ENCODE measurements around the gene TRAF3.

The TRAF3 gene

DNA sequence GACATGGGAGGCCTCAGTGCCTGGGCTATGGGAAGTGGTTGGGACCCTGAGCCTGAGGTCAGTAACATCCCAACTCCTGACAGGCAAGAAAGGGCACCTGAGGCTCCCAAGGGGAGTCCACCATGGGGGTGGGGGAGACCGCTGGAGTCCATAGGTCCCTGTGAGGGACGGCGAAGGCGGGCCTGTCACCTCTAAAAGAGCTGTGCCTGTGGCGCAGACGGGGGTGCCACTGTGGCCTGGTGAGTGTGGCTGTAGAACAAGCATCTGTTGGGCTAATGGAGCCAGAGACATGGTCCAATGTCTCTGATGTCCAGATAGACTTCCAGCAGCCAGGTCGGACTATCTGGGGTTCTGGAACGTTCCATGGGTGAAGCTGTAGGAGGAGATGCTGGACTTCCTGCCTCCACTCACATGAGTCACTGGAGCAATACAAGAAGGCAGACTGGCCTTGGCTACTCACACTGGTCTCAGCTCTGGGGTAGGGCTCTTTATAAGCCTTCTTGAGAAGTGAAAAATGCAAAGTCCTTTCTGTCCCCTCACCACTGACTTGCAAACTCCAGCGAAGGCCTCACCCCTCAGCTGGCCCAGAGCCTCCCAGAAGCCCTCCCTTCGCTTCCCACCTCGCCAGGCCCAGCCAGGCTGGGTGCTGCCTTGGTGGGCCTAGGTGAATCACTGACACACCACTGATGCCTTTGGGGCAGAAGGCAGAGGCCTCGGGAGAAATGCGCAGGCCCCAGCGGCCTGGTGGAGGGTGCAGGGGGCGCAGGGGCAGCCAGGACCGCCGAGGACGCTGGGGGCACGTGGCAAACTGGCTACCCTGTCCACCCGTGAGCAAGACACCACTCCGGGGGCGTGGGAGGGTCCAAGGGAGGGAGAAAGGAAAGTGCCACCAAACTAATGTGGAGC lies 1.1 kb upstream of the TRAF3 start:
- DNase-seq: peak in 1 of 56 donors; percentile 48

DNA sequence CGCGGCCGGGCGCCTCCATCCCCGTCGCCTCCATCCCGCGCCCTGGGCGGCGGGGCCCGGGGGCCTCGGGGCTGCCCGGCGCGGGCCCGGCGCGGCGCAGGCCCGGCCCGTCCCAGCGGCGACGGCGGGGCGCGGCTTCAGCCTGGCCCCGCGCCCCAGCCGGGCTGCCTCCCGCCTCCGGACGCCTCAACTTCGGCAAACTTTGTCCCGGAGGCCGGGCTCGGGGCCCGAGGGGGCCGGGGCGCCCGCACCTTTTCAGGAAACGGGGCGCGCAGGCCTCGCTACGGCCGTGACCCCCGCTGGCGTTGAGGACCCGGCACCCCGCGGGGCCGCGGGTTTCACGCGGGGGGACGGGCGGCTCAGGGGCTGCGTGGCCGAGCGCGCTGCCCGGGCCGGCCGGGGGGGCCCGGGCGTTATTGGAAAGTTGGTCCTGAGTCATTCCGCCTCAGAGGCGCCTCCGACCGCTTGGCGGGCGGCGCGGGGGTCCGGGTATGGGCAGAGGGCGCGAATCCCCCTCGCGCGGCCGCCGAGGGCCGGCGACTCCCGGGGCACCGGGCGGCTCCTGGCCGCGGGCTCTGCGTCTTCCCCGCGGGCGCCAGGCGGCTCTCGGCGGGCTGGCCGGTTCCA lies 575 bp downstream of the TRAF3 start:
- DNase-seq: peak in 3 of 56 donors; percentile 30 to 41 (median 33)

DNA sequence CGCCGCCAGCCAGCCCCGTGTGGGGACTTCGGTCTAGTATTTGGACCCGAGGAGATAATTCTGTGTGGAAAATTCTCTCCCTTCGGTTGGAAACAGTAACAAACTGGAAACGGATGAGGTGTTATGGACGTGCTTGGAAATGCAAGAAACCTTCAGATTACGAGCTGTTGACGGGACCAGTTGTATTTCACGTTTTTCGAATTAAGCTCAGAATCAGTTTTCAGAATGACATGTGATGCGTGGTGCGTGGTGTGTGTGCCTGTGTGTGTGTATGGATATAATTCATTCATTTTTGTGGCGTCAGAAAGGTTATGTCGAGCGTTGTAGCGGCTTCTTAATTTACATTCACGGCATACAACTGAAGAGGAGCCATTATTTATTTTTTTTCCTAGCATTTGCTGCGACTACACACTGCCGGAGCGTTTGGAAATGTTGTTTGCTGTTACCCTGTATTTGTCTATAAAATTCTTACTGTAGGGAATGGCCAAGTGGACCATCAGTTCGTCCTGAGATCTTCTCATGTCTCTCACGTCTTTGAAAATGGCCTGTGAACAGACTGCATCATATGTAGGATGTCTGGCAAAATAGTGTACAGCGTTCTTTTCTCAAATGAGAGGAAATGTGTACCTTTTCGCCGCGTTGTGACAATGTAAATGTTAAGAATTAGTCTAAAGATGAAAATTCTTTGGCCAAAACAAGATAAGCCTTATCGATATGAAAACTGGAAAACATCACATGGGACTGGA lies 1.3 kb downstream of the TRAF3 start:
- DNase-seq: peak in 4 of 56 donors; percentile 19 to 24 (median 22)

DNA sequence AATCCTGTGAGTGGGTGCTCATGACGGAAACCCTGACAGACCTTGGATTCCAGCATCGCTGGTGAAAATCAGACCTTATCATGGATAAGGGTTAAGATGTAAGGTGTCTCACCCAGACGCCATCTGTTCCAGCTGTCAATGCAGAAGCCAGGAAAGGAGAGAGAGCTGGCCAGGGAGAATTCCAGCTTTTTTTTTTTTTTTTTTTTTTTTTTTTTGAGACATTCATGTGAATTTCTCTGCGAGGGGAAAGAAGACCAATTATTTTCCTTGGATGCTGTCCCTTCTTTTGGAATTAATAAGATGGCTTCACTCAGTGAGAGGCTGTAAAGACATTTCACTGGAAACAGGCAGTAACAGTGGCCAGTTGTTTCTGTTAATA lies 1.8 kb downstream of the TRAF3 start:
- no peak for DNase-seq

DNA sequence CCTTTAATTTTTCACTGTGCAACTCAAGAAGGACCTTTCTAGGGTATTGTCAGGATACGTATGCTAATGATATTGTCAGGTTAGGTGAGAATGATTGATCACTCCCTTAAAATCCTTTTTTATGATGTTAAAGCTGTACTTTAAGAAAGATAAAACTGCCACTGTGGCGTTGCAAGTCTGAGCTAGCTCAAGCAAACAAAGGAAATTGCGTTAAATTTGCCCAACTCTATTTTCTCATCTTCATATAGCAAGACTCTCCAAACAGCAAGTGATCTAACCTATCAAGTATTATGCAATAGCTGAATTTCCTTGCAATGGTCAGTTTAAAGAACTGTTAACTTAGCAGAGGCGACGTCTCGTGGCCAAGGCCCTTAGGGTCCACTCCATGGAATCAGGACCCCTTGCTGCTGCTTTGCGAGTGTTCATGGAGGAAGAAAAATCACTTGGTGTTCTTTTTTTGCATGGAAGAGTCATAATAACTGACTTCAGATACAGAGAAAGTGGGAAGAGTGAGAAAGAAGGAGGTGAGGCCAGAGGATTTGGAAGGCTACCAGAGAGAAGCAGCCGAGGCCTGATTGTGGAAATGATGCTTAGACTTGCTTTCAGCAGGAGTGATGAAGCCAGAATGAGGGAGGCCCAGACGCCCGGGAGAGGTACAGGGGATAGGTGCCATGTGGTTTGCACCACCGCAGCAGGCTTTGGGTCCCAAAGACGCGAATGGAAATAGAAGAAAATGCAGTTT lies 2.5 kb downstream of the TRAF3 start:
- DNase-seq: peak in 6 of 56 donors; percentile 17 to 36 (median 20)

DNA sequence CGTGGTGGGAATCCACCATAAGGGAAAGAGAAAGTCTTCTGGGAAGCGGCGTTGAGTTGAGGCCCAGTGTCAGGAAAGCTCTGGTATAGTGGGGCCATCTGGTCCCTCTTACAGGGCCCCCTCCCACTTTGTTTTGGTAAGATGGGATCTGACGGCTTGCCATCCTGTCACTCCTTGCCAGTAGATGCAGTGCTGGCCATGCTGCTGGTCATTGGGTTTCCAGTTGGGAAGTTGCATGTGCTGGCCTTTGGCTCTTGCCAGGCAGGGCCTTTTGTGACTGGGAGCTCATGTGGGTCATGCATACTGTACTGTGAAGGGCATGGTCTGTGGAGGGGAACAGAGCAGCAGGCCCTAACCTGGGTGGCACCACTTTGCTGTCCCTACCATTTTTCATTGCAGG lies 3.8 kb downstream of the TRAF3 start:
- no peak for DNase-seq

DNA sequence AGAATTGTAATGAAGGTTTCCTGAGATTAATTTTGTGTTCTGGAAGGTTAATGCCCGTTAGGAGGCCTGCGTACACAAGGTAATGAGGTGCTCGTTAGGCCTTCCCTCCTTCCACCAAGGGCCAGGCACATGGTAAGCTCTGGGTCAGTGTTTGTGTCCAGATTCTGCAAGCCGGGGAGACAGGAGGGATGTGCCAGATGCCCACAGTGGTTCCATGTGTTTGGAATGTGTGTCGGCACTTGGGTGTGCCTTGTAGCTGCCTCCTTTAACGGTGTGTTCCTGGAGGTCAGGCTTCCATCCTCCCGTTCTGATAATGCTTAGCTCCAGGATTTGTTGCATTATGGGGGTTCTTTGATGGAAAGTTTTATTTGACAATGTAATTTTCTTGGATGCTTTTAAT lies 5.7 kb downstream of the TRAF3 start:
- DNase-seq: no peak

DNA sequence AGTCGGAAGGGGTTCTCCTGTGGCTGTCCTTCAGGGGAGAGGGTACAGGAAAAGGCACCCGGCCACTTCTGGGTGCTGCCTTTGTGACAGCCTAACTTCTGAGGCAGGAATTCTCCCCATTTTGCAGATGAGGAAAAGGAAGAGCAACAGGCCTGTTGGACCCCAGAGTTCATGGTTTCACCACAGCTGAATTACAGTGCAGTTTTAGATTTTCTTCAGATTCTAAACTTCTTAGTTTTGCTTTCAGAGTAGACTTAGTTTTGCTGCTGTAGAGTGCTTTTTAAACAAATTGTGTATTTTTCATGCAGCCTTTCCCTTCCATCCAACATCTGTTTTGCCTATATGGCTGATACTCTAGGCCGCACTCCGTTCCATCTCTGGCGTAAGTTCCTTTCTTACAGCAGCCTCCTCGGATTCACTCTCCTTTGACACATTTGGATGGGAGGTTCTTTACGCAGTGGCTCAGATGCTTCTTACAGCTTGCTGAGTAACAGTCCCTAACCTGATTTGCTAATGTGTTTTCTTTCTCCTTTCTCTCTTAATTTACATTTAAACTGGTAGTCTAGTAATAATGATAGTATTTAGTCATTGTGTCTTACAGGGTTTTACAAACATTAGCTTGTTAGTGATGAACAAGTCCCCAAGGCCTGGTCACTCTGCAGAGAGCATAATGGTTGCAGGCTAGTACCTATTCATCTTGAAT lies 7.8 kb downstream of the TRAF3 start:
- no peak for DNase-seq

DNA sequence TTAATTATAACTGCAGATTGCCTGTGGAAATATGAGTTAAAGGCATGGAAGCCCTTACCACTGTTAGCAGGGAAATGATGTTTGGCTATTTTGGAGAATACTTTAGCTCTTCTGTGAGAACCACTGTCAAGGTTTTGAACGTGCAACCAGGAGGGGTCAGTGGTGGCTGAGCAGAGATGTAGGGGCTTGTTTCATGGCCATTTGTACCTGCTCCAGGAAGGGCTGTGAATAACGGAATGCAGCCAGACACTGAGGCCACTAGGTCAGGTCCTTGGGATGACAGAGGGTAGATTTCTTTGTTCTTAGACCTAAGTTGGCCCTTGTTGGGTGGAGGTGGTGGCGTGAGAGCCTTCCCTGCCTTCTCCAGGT lies 8.3 kb downstream of the TRAF3 start:
- no peak for DNase-seq

DNA sequence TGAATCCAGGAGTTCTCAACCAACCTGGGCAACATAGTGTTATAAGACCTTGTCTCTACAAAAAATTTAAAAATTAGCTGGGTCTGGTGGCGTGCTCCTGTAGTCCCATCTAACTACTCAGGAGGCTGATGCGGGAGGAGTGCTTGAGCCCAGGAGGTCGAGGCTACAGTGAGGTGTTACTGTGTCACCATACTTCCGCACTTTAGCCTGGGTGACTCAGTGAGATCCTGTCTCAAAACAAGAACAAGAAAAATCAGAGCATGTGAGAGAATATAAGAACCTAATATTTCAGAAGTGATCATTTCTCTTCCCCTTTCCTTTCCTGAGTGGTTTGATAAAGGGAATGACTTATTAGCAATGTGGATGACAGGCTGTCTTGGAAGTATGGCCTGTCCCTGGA lies 9.5 kb downstream of the TRAF3 start:
- no peak for DNase-seq

DNA sequence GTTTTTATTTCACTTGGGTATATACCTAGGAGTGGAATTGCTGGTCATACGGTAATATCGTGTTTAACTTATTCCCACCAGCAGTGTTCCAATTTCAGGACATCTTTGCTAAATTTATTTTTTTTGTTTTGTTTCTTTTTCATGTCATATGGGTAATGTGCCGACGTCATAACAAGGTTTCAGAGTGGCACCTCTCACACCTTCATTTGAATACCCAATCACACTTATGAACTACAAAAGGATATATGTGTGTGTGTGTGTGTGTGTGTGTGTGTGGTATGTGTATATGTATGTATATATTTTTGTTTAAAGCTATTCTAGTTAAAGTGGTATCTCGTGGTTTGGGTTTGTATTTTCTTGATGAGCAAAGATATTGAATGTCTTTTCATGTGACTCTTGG lies 12.1 kb downstream of the TRAF3 start:
- no peak for DNase-seq

DNA sequence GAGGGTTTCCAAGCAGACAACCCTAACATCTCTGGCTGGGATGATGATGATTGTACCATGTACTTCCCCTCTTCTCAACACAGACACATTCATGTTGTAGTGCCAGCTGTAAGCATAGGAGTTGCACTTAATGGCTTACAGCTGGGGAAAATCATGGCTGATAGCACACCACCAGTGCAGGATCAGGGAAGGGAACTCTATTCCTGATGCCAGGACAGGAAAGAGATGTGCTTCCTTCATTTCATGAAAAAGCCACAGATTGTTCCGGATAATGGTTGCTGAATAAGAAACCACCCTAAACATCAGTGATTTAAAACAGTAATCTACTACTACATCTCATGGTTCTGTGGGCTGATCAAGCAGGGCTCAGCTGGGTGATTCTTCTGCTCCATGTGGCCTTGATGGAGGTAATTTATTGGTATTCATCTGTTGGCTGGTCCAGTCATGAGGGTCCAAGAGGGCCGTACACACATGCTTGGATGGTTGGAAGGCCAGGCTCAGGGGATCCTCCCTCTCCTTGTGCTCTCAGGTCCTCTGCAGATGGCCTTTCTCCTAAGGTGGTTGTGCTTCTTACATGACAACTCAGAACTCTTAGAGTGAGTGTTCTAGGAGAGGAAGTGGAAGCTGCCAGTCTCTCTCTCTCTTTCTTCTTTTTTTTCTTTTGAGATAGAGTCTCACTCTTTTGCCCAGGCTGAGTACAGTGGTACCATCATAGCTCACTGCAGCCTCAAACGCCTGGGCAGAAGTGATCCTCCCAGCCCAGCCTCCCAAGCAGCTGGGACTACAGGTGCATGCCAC lies 16.5 kb downstream of the TRAF3 start:
- no peak for DNase-seq

DNA sequence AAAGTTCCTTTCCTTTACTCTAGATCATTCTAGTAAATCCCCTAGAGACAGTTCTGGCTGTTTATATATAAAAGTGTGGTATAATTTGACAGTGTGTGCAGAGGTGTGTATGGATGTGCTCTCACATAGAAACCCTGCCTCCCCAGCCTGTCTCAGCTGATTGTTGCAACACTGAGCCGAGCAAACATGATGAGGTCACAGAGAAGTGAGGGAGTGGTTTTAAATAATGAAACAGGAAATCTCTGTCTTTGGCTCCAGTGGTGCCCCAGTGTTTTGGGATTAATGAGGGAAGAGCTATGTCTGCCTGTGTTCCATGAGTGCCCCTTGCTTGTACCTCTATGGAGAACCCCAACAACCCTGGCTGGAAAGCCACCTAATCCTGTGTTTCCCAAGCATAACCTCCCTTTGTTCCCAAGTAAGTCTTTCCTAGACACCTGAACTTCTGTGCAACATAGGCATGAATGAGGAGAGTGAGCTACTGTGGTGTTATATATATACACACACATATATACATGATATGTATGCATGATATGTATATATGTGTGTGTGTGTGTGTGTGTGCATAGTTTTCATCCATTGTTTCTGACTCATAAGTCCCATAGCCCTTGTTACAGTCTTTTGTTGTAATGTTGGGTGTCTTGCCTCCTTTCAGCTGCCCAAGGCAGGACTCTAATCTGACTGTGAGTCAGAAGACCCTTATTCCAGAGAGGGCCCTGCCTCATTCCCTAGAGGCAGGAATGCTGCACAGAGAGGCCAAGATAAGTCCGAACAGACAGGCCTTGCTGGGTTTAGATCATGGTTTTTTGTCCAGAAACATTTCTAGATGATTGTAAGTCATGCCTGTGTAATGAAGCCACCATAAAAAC lies 18.0 kb downstream of the TRAF3 start:
- no peak for DNase-seq

DNA sequence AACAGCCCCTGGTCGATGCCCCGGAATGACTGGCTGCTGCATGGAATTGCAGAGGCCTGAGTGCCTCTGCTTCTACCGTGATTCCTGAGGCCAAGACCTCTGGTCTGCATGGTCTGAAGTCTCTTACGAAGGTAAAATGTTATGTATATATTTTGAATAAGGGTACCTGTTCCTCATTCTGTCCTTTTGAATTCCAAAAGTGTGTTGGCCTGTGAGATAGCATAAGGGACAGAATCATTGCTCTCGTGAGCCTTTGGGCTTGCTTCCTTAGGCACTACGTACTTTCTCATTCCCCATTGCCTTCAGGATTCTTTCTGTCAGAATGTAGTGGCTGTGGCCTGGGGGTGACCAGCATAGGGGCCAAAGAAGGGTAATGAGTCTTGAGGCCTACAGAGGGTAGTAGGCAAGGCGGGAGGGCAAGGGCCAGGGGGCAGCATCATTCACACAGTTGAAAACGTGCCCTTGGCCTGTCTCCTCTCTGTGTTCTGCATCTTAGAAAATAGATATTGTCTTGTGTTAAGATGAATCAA lies 19.5 kb downstream of the TRAF3 start:
- no peak for DNase-seq

DNA sequence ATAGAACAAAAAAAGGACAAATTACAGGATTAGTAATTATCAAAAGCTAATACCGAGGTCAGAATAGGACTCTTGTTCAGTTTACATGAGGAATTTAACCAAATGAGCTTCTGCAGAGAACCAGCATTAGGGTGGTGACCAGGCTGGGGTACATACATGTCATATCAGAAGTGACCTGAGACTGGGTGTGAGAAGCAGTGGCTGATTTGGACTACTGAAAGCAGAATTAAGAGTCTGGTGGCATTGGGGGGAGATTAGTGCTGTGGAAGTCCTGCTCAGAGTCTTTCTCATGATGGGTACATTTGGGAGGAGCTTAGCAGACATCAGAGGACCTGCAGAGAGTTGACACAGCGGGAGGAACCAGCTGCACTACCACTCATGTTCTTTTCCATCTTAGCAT lies 21.7 kb downstream of the TRAF3 start:
- DNase-seq: no peak

DNA sequence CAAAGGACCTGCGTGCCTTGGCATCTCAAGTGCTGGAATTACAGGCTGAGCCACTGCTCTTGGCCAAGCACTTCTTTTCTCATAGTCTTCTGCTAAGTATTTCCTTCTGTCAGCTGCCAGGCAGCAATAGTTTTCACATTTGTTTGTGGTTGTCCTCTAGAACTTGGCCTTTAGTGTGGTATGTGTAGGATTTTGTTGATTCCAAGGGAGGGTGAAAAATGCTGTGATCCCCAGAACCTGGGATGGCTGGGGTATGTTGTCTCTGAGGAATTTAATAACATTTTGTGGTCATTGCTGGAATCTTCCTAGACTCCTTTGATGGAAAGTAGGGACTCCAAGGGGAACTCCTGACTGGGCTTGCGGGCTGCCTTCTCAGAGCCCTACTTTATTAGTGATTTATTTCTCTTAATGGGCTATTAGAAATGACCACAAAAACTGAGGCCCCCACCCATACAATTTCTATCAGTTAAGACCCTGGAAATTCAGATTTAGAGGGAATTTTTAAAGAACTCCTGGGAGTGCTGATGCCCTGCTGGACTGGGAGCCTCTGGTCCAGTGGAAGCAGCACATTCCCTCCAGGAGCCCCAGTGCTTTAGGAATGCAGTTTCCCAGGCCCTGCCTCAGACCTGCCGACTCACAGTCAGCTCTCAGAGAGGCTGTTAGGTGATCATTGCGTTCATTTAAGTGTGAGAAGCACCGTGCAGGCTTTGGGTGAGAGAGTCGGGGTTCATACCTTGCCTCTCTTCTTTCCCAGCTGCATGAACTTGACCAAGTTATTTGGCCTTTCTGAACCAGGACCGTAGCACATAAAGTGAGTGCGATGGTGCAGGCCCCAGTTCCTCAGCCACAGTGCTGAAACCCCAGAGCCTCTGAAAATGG lies 22.7 kb downstream of the TRAF3 start:
- DNase-seq: no peak

DNA sequence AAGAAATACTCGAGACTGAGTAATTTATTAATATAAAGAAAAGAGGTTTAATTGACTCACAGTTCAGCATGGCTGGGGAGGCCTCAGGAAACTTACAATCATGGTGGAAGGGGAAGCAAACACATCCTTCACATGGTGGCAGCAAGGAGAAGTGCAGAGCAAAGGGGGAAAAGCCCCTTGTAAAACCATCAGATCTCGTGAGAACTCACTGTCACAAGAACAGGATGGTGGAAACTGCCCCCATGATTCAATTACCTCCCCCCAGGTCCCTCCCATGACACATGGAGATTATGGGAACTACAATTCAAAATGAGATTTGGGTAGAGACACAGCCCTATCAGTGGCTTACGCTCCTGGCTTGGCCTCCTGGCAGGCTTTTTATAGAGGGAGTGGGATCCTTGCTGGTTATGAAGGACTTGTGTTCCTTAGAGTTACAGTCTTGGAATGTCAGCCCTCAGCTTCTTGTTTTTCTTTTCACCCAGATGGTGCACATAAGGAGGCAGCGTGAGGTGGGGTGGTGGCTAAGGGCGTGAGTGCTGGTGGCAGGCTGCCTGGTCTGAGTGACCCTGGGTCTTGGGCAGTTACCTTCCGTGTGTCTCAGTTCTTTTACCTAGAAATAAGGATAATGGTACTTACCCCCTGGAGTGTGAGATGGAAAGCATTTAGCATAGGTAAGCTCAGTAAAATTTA lies 25.7 kb downstream of the TRAF3 start:
- DNase-seq: no peak
